Measurements from ENCODE around the gene UROD.

UROD gene

DNA sequence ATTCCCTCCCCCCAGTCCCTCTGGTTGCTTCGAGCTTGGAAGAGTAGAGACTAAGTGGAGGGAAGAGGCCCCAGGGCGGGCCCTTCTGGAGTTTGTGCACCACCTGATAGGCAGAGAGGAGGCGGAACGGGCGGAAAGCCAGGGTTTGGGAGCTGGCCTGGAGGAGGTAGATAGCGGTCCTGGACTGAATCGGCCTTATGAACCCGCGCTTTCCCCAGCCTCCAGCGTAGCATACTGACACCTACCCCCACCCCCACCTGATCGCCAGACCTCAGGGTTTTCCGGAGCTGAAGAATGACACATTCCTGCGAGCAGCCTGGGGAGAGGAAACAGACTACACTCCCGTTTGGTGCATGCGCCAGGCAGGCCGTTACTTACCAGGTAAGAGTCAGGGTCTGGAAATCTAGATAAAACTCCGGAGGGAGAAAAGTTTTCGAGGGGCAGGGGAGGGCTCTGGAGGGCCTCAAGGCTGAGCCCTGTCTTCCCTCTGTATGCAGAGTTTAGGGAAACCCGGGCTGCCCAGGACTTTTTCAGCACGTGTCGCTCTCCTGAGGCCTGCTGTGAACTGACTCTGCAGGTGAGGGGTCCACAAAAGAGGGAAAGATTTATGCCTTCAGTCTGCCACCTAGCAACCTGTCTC lies 705 bp downstream of the UROD start:
- DNase-seq (ENCODE audit: extremely low spot score) = peak; percentile 53
- ChIA-PET CTCF (interaction anchor here (0.8 to 11.2 kb wide), 6 partner anchors 190 to 480 kb away, joined by 3 to 139 read pairs (median 4); partner anchors contain the start of gene BEST4), POLR2A (interaction anchor here (0.6 to 6.2 kb wide), 19 partner anchors 10 to 479 kb away, joined by 3 to 154 read pairs (median 14); partner anchors contain the start of genes BEST4, MUTYH, PLK3 and PTCH2)
- TF ChIP-seq NFRKB (IDR thresholded peaks at IDR 0.05) (no peak), TARDBP (IDR thresholded peaks at IDR 0.05) (no peak), SP1 (IDR thresholded peaks at IDR 0.05) (no peak), BHLHE40 (IDR thresholded peaks at IDR 0.05; ENCODE audit: borderline replicate concordance) (no peak), HDGF (IDR thresholded peaks at IDR 0.05; ENCODE audit: borderline replicate concordance) (no peak), ELF4 (IDR thresholded peaks at IDR 0.05) (no peak), CTBP1 (IDR thresholded peaks at IDR 0.05; ENCODE audit: borderline replicate concordance) (no peak), FOXA1 (IDR thresholded peaks at IDR 0.05) (no peak), L3MBTL2 (conservative IDR thresholded peaks at IDR 0.05) (no peak), FOXK2 (IDR thresholded peaks at IDR 0.05) (no peak), SUZ12 (IDR thresholded peaks at IDR 0.05) (no peak), LEF1 (IDR thresholded peaks at IDR 0.05; ENCODE audit: borderline replicate concordance) (no peak), FOXM1 (IDR thresholded peaks at IDR 0.05; ENCODE audit: borderline replicate concordance) (no peak), ZNF384 (IDR thresholded peaks at IDR 0.05) (no peak), ARNT (IDR thresholded peaks at IDR 0.05) (no peak)
- TF ChIP-seq, protein P1, sequence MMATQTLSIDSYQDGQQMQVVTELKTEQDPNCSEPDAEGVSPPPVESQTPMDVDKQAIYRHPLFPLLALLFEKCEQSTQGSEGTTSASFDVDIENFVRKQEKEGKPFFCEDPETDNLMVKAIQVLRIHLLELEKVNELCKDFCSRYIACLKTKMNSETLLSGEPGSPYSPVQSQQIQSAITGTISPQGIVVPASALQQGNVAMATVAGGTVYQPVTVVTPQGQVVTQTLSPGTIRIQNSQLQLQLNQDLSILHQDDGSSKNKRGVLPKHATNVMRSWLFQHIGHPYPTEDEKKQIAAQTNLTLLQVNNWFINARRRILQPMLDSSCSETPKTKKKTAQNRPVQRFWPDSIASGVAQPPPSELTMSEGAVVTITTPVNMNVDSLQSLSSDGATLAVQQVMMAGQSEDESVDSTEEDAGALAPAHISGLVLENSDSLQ (IDR thresholded peaks at IDR 0.05) = no peak

DNA sequence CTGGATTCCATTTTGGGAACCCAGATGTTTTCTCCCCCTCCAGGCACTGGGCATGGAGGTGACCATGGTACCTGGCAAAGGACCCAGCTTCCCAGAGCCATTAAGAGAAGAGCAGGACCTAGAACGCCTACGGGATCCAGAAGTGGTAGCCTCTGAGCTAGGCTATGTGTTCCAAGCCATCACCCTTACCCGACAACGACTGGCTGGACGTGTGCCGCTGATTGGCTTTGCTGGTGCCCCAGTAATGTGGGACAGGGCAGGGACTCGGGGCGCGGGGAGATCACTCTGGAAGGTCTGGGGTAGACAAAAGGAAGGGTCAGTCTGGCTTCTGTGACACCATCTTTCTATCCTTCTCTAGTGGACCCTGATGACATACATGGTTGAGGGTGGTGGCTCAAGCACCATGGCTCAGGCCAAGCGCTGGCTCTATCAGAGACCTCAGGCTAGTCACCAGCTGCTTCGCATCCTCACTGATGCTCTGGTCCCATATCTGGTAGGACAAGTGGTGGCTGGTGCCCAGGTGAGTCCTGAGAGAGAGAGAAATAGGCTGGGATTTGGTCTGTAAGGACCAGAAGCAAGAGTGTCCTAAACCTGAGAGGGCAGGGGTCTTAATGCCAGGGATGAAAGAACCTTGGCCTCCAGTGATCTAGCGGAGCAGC lies 1.6 kb downstream of the UROD start:
- DNase-seq (ENCODE audit: extremely low spot score) = no peak
- ChIA-PET CTCF (interaction anchor here (0.6 to 11.2 kb wide), 5 partner anchors 278 to 479 kb away, joined by 3 to 139 read pairs (median 5); no protein-coding TSS in a partner anchor), POLR2A (interaction anchor here (0.7 to 6.2 kb wide), 10 partner anchors 11 to 326 kb away, joined by 3 to 154 read pairs (median 13); partner anchors contain the start of genes BEST4, EIF2B3, MUTYH and PTCH2)
- no peak for TF ChIP-seq HDGF (IDR thresholded peaks at IDR 0.05; ENCODE audit: borderline replicate concordance)

DNA sequence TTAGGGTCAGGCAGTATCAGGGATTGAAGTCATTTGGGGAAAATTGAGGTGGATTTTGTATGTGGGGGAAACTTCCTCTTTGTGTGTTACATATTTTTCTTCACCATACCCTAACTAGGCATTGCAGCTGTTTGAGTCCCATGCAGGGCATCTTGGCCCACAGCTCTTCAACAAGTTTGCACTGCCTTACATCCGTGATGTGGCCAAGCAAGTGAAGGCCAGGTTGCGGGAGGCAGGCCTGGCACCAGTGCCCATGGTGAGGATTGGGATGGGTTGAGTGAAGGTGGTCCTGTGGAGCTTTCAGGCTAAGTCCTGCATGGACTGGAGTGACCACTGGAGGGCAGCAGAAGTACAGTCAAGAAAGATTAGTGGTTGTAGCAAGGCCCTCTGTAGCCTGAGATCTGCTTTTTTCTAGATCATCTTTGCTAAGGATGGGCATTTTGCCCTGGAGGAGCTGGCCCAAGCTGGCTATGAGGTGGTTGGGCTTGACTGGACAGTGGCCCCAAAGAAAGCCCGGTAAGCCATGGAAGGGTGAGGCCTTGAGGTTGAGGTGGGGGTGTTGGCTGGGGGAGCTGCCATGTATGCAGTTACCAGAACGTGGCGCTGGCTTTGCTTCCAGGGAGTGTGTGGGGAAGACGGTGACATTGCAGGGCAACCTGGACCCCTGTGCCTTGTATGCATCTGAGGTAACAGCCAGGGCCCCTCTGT lies 2.4 kb downstream of the UROD start:
- ChIA-PET CTCF (interaction anchor here (0.6 to 11.2 kb wide), 7 partner anchors 95 to 507 kb away, joined by 3 to 139 read pairs (median 3); partner anchors contain the start of gene PRDX1), POLR2A (interaction anchor here (0.7 to 6.2 kb wide), 8 partner anchors 11 to 326 kb away, joined by 3 to 154 read pairs (median 5); partner anchors contain the start of genes EIF2B3, MUTYH, PTCH2 and TOE1)
- DNase-seq (ENCODE audit: extremely low spot score) = peak; percentile 71
- TF ChIP-seq BHLHE40 (IDR thresholded peaks at IDR 0.05; ENCODE audit: borderline replicate concordance) (no peak), LEF1 (IDR thresholded peaks at IDR 0.05; ENCODE audit: borderline replicate concordance) (no peak), CTBP1 (IDR thresholded peaks at IDR 0.05; ENCODE audit: borderline replicate concordance) (no peak), FOXM1 (IDR thresholded peaks at IDR 0.05; ENCODE audit: borderline replicate concordance) (no peak)

DNA sequence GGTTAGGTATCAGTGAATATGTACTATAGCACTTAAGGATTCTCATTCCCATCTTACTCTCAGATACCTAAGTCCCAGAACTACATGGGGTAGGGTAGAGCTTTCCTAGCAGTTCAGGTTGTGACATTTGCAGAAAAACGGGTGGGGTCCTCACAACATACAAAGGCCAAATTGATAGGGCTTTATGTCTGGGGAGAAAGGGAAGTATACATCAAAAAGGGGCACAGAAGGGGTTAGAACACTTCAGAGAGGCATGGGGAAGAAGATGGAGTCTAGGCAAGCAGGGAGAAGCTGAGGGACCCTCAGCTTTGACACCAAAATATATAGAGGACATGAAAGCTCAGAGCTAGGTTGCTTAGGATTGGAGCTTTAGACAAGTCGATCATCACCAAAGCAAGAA lies 3.6 kb downstream of the UROD start:
- ChIA-PET POLR2A (interaction anchor here (6.2 kb wide), 1 partner anchor 285 kb away, joined by 154 read pairs; no protein-coding TSS in a partner anchor), CTCF (interaction anchor here (1.0 to 11.2 kb wide), 2 partner anchors 285 kb away, joined by 3 to 139 read pairs; partner anchors contain the start of gene RNU5D-1)

DNA sequence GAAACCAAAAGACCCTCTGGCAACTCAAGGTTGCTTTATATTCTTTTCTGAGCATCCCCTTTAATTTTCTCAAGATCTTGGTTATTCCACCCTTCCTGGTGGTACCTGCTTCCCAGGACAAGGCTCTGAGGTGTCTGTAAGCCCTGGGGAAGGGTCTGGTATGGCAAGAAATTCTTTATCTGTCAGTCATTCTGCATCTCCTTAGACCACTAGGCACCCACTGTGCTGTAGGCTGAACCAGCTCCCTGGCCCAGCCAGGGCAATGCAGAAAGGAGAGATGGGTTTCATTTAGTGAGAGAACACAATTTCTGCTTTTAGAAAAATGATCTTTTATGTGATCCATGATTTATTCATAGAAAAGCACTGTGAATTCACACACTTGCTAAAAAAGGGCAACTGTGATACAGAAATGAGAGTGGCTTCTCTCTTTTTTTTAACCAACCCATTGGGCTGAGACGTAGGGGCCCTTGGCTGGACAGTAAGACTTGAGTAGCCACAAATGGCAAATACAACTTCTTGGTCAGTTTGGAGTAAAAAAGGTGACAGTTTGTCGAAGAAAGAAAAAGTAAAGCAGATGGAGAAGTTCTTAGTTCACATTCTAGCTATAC lies 4.1 kb downstream of the UROD start:
- ChIA-PET CTCF (interaction anchor here (1.0 to 11.2 kb wide), 2 partner anchors 284 to 285 kb away, joined by 3 to 139 read pairs; partner anchors contain the start of gene RNU5D-1), POLR2A (interaction anchor here (1.0 kb wide), 1 partner anchor 282 kb away, joined by 3 read pairs; no protein-coding TSS in a partner anchor)
- TF ChIP-seq FOXM1 (IDR thresholded peaks at IDR 0.05; ENCODE audit: borderline replicate concordance) (no peak), FOXK2 (IDR thresholded peaks at IDR 0.05) (no peak), ELF4 (IDR thresholded peaks at IDR 0.05) (no peak), TARDBP (IDR thresholded peaks at IDR 0.05) (no peak), CTBP1 (IDR thresholded peaks at IDR 0.05; ENCODE audit: borderline replicate concordance) (no peak), SP1 (IDR thresholded peaks at IDR 0.05) (no peak), NFRKB (IDR thresholded peaks at IDR 0.05) (no peak), BHLHE40 (IDR thresholded peaks at IDR 0.05; ENCODE audit: borderline replicate concordance) (no peak), ZNF384 (IDR thresholded peaks at IDR 0.05) (no peak), FOXA1 (IDR thresholded peaks at IDR 0.05) (no peak), SUZ12 (IDR thresholded peaks at IDR 0.05) (no peak)
- TF ChIP-seq, protein P1 (IDR thresholded peaks at IDR 0.05) = no peak
- no peak for DNase-seq (ENCODE audit: extremely low spot score)

More for the DNA sequence above, 3.6 kb downstream of the UROD start:
- TF ChIP-seq FOXA1 (IDR thresholded peaks at IDR 0.05) (no peak), TARDBP (IDR thresholded peaks at IDR 0.05) (no peak), NFRKB (IDR thresholded peaks at IDR 0.05) (no peak), HDGF (IDR thresholded peaks at IDR 0.05; ENCODE audit: borderline replicate concordance) (no peak), ZNF384 (IDR thresholded peaks at IDR 0.05) (no peak), SP1 (IDR thresholded peaks at IDR 0.05) (no peak), ELF4 (IDR thresholded peaks at IDR 0.05) (no peak), SUZ12 (IDR thresholded peaks at IDR 0.05) (no peak), BHLHE40 (IDR thresholded peaks at IDR 0.05; ENCODE audit: borderline replicate concordance) (no peak)
- TF ChIP-seq, protein P1 (IDR thresholded peaks at IDR 0.05) = no peak
- DNase-seq (ENCODE audit: extremely low spot score) = no peak
